Measurements from ENCODE around the gene SHROOM3.

DNA sequence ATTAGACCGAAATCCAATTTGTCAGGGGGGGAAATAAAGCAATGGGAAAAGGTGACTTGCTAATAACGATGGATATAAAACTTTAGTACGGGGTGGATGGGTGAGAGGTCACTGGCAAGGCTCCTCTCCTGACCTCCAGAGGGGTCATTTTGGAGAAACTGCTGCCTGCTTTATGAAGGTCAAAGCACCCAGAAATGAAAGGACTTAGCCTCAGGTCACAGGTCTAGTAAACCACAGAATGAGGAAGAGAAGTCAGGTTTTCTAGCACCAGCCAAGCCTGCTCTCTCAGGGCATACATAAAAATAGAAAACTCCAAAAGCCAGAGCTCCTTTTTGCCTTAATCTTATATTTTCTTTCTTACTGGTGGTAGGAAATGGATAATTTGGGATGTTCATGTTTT is 134.2 kb downstream of the SHROOM3 start:
- no peak for TF ChIP-seq CTCF (IDR thresholded peaks at IDR 0.05)
- no peak for TF ChIP-seq ZFX (IDR thresholded peaks at IDR 0.05; ENCODE audit: borderline replicate concordance)
